ENCODE measurements around the gene KIF7. TPM values are rescaled to one million over a fixed set of nuclear protein-coding genes. Genes with fewer than 3 reads are reported as not detected.

The KIF7 gene
- total RNA-seq, 1 donor from 2014 or later: 4.3 TPM

GRCh38 chr15:89599021-89599420, 56.2 kb downstream of the KIF7 start:
- Histone ChIP-seq H3K79me2 (ENCODE audit: low read depth) (no peaks in the 10 kb centered on the region), H2AFZ (replicated peaks) (no peak overlapping the region), H3F3A (ENCODE audit: low read depth) (peaks cover 4% of the 10 kb centered on the region), H3K4me3 (no peak overlapping the region), H3K27ac (no peak overlapping the region), H3K4me2 (no peak overlapping the region), H3K4me1 (no peaks in the 10 kb centered on the region), H3K9me3 (ENCODE audit: low read depth) (no peaks in the 10 kb centered on the region), H4K20me1 (ENCODE audit: low read depth) (no peaks in the 10 kb centered on the region), H3K27me3 (no peaks in the 10 kb centered on the region), H3K9ac (no peak overlapping the region), H3K36me3 (peaks cover 53% of the 10 kb centered on the region)
- no peak for TF ChIP-seq EZH2phosphoT487 (IDR thresholded peaks at IDR 0.05)
- no peak for TF ChIP-seq EZH2 (IDR thresholded peaks at IDR 0.05)
- no peak for TF ChIP-seq CTCF (IDR thresholded peaks at IDR 0.05)
- DNase-seq (ENCODE audit: low spot score): no peak
- no peaks in the 10 kb centered on the region for H3K9me3 Mint-ChIP-seq
- no peaks in the 10 kb centered on the region for H3K27me3 Mint-ChIP-seq (ENCODE audit: insufficient read depth, low read depth)
- no peak overlapping the region for H3K27ac Mint-ChIP-seq
- no peak overlapping the region for H3K4me3 Mint-ChIP-seq
- no peaks in the 10 kb centered on the region for H3K4me1 Mint-ChIP-seq
- peaks cover 34% of the 10 kb centered on the region for H3K36me3 Mint-ChIP-seq

- H3F3A ChIP-seq (ENCODE audit: low read depth): no peaks in the 10 kb centered on the region
These were observed 62.2 kb downstream of the KIF7 start for GRCh38 chr15:89593018-89593417.

GRCh38 chr15:89591834-89592233, 63.4 kb downstream of the KIF7 start:
- peak; percentile 2 for DNase-seq (ENCODE audit: low spot score)
- H3K4me2 ChIP-seq: no peak overlapping the region
- Mint-ChIP-seq H3K27ac (no peak overlapping the region), H3K36me3 (peaks cover 28% of the 10 kb centered on the region), H3K4me3 (no peak overlapping the region), H3K9me3 (no peaks in the 10 kb centered on the region), H3K4me1 (peaks cover 2% of the 10 kb centered on the region), H3K27me3 (ENCODE audit: insufficient read depth, low read depth) (no peaks in the 10 kb centered on the region)
- H3K9ac ChIP-seq: no peak overlapping the region
- TF ChIP-seq EZH2phosphoT487 (IDR thresholded peaks at IDR 0.05) (no peak), EZH2 (IDR thresholded peaks at IDR 0.05) (no peak), CTCF (IDR thresholded peaks at IDR 0.05) (no peak)
- H3K27ac ChIP-seq: no peak overlapping the region
- H3F3A ChIP-seq (ENCODE audit: low read depth): no peaks in the 10 kb centered on the region
- no peaks in the 10 kb centered on the region for H3K27me3 ChIP-seq
- peaks cover under 1% of the 10 kb centered on the region for H3K79me2 ChIP-seq (ENCODE audit: low read depth)
- no peak overlapping the region for H2AFZ ChIP-seq (replicated peaks)
- no peak overlapping the region for H3K4me3 ChIP-seq
- H3K4me1 ChIP-seq: no peaks in the 10 kb centered on the region
- peaks cover 11% of the 10 kb centered on the region for H4K20me1 ChIP-seq (ENCODE audit: low read depth)
- H3K36me3 ChIP-seq: peaks cover 15% of the 10 kb centered on the region
- no peaks in the 10 kb centered on the region for H3K9me3 ChIP-seq (ENCODE audit: low read depth)

More at GRCh38 chr15:89593018-89593417, 62.2 kb downstream of the KIF7 start:
- TF ChIP-seq EZH2 (IDR thresholded peaks at IDR 0.05) (no peak), EZH2phosphoT487 (IDR thresholded peaks at IDR 0.05) (no peak), CTCF (IDR thresholded peaks at IDR 0.05) (no peak)
- Histone ChIP-seq H3K36me3 (peaks cover 23% of the 10 kb centered on the region), H3K79me2 (ENCODE audit: low read depth) (no peaks in the 10 kb centered on the region), H3K27me3 (no peaks in the 10 kb centered on the region), H3K9me3 (ENCODE audit: low read depth) (no peaks in the 10 kb centered on the region), H3K4me1 (no peaks in the 10 kb centered on the region), H3K9ac (no peak overlapping the region), H3K27ac (no peak overlapping the region), H2AFZ (replicated peaks) (no peak overlapping the region), H3K4me2 (no peak overlapping the region), H3K4me3 (no peak overlapping the region), H4K20me1 (ENCODE audit: low read depth) (peaks cover 4% of the 10 kb centered on the region)
- Mint-ChIP-seq H3K27me3 (ENCODE audit: insufficient read depth, low read depth) (no peaks in the 10 kb centered on the region), H3K9me3 (no peaks in the 10 kb centered on the region), H3K27ac (no peak overlapping the region), H3K4me3 (no peak overlapping the region), H3K36me3 (peaks cover 34% of the 10 kb centered on the region), H3K4me1 (peaks cover 2% of the 10 kb centered on the region)
- DNase-seq (ENCODE audit: low spot score): no peak
